ENCODE data around the gene TSEN2. TPM values are rescaled to one million over a fixed set of nuclear protein-coding genes. Genes with fewer than 3 reads are reported as not detected.
A peak's percentile ranks its signal among the peaks of the same experiment; 100 is the strongest.

TSEN2 gene
- polyA plus RNA-seq, 2 of the 4 experiments (the other 2 are of a cell fraction), result 24.9 to 33.1 TPM

DNA sequence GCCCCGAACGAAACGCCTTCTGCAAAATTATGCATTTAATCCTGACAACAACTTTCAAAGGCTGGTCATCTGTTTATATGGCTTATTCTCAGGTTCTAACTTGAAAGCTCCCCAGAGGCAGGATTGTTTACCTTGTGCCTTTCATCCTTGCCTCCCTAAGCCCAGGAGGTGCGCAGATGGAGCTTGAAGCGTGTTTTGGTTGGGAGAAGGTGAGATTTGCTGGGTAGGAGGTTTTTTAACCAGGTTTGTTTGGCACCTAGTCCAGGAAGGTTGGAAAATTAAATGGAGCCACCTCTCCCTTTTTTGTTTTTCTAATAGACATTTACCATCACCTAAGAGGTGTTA is 675 bp downstream of the TSEN2 start:
- under 1% methylated on average over 5 of the region's 5 CpGs for WGBS (ENCODE audit: missing lambda C conversion rate)
- DNase-seq (ENCODE audit: low read depth in 1 of 2, low spot score in 1 of 2) (no peak), FAIRE-seq (no peak), ATAC-seq (peak in 1 of 2 experiments; percentile 5; a peak in 3 of 6 replicates)
- ChIA-PET POLR2A (interaction anchor here (0.8 to 1.5 kb wide), 3 partner anchors 11 to 327 kb away, joined by 3 to 9 read pairs (median 8); partner anchors contain the start of gene TIMP4), CTCF (interaction anchor here (0.7 to 4.9 kb wide), 14 partner anchors 9 to 407 kb away, joined by 3 to 63 read pairs (median 4); no protein-coding TSS in a partner anchor)
- Histone ChIP-seq H3K4me2 (peak overlapping the region; percentile 97), H3K4me1 (peaks cover 19% of the 10 kb centered on the region), H3K9me3 (no peaks in the 10 kb centered on the region), H3K4me3 (peak overlapping the region; percentile 81), H3K27ac (peak overlapping the region; percentile 88 to 93)
- TF ChIP-seq FOSB (CRISPR knock-in tag; IDR thresholded peaks at IDR 0.05) (no peak), RARB (CRISPR knock-in tag; IDR thresholded peaks at IDR 0.05) (no peak), MYC (IDR thresholded peaks at IDR 0.05; ENCODE audit: borderline replicate concordance, low read length) (0 out of 2 replicates have a peak, but pooled peaks have one; percentile 6), RAD21 (conservative IDR thresholded peaks at IDR 0.05 in 1 of 2, IDR thresholded peaks at IDR 0.05 in 1 of 2) (no peak), FOXS1 (CRISPR knock-in tag; IDR thresholded peaks at IDR 0.05) (no peak)

DNA sequence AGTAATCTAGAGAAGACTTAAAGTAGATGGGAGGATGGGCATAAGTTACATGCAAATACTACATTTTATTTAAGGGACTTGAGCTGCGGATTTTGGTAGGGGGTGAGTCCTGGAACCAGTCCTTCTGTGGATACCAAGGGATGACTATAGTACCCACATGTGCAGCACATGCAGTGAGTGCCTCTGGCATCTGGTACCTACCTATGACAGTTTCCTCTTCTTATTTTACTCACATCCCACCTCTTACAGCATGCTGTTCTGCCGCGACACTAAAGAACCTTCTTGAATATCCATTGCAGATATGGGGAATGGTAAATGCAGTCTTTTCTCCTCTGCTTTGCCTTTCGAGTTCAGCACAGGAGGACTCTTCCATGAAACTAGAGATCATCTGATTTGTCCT is 1.7 kb downstream of the TSEN2 start:
- no peak overlapping the region for H3K27ac ChIP-seq
- no peak overlapping the region for H3K4me3 ChIP-seq
- no peaks in the 10 kb centered on the region for H3K9me3 ChIP-seq
- TF ChIP-seq BHLHE40 (IDR thresholded peaks at IDR 0.05; ENCODE audit: low read depth, low read length), result no peak
- TF ChIP-seq, protein P1, sequence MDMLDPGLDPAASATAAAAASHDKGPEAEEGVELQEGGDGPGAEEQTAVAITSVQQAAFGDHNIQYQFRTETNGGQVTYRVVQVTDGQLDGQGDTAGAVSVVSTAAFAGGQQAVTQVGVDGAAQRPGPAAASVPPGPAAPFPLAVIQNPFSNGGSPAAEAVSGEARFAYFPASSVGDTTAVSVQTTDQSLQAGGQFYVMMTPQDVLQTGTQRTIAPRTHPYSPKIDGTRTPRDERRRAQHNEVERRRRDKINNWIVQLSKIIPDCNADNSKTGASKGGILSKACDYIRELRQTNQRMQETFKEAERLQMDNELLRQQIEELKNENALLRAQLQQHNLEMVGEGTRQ (IDR thresholded peaks at IDR 0.05), result no peak
- no peak for TF ChIP-seq CHD2 (IDR thresholded peaks at IDR 0.05; ENCODE audit: low read length, partially characterized antibody)
- no peak for TF ChIP-seq ZNF302 (CRISPR knock-in tag; IDR thresholded peaks at IDR 0.05)
- TF ChIP-seq HOXA7 (CRISPR knock-in tag; IDR thresholded peaks at IDR 0.05), result no peak
- TF ChIP-seq EP300 (IDR thresholded peaks at IDR 0.05), result no peak
- no peak for TF ChIP-seq FOSL2 (IDR thresholded peaks at IDR 0.05)
- TF ChIP-seq FOSL2 (CRISPR knock-in tag; IDR thresholded peaks at IDR 0.05), result no peak
- TF ChIP-seq, protein P2, sequence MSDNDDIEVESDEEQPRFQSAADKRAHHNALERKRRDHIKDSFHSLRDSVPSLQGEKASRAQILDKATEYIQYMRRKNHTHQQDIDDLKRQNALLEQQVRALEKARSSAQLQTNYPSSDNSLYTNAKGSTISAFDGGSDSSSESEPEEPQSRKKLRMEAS (IDR thresholded peaks at IDR 0.05), result no peak
- ChIA-PET CTCF (interaction anchor here (0.6 to 4.9 kb wide), 3 partner anchors 93 to 348 kb away, joined by 3 to 63 read pairs (median 4); no protein-coding TSS in a partner anchor), POLR2A (no interaction called here)
- DNase-seq (ENCODE audit: low read depth in 1 of 2, low spot score in 1 of 2) (no peak), FAIRE-seq (no peak), ATAC-seq (no peak)
- H3K4me2 ChIP-seq, result peak overlapping the region; percentile 97
- WGBS (ENCODE audit: missing lambda C conversion rate), result 96% methylated on average over 4 of the region's 4 CpGs
- H3K4me1 ChIP-seq, result peaks cover 16% of the 10 kb centered on the region

DNA sequence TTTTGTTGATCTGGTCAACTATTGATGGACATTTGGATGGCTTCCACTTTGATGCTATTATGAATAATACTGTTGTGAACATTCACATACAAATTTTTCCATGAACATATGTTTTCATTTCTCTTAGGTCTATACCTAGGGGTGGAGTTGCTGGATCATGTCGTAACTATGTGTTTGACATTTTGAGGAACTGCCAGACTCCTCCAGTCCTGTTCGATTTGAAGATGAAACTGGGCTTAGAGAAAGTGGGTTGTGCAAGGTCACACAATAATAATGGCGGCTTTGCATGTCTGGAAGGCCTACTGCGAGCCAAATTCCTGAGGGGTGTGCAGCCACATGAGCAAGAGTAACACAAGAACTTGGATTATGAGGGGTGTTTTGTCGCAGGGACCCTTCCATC is 2.6 kb downstream of the TSEN2 start:
- CTCF ChIA-PET, result interaction anchor here (0.6 to 4.9 kb wide), 3 partner anchors 93 to 349 kb away, joined by 3 to 63 read pairs (median 4); no protein-coding TSS in a partner anchor
- H3K4me3 ChIP-seq, result no peak overlapping the region
- no peak overlapping the region for H3K4me2 ChIP-seq
- no peak for TF ChIP-seq JUN (IDR thresholded peaks at IDR 0.05)
- TF ChIP-seq TP53 (CRISPR knock-in tag; IDR thresholded peaks at IDR 0.05), result no peak
- no peak for TF ChIP-seq POLR2A (IDR thresholded peaks at IDR 0.05; ENCODE audit: low read length)
- TF ChIP-seq EP300 (IDR thresholded peaks at IDR 0.05), result no peak
- TF ChIP-seq ZFP36 (IDR thresholded peaks at IDR 0.05; ENCODE audit: borderline replicate concordance, partially characterized antibody), result no peak
- no peak for TF ChIP-seq RFX5 (IDR thresholded peaks at IDR 0.05)
- TF ChIP-seq MAFK (IDR thresholded peaks at IDR 0.05; ENCODE audit: partially characterized antibody), result no peak
- no peak for TF ChIP-seq NR3C1 (IDR thresholded peaks at IDR 0.05)
- 91% methylated on average over 5 of the region's 5 CpGs for WGBS (ENCODE audit: missing lambda C conversion rate)
- peaks cover 16% of the 10 kb centered on the region for H3K4me1 ChIP-seq
- DNase-seq (ENCODE audit: low read depth in 1 of 2, low spot score in 1 of 2) (no peak), FAIRE-seq (no peak), ATAC-seq (no peak)
- POLR2A ChIA-PET, result no interaction called here
- no peak overlapping the region for H3K27ac ChIP-seq
- no peaks in the 10 kb centered on the region for H3K9me3 ChIP-seq

DNA sequence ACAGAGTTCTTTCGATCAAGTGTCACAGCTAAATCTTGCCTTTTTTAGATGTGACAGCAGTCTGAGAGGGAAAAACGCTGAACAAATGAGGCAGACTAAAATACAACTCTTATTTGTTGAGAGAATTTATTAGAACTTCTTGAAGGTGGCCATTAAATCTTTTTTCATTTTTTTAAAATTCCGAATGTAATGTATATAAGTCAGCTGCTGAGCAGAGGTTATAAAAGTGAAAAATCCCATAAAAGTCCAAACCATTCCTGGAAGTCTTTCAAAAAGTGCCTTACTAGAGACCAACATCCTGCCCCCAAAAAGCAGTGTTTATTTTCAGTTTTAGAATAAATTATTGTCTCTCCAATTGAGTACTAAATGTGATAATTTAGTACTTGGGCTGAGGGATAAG is 3.1 kb downstream of the TSEN2 start:
- Histone ChIP-seq H3K4me1 (peaks cover 16% of the 10 kb centered on the region), H3K4me2 (no peak overlapping the region), H3K27ac (no peak overlapping the region), H3K9me3 (no peaks in the 10 kb centered on the region), H3K4me3 (no peak overlapping the region)
- POLR2A ChIA-PET, result no interaction called here
- CTCF ChIA-PET, result no interaction called here
- 92% methylated on average over 3 of the region's 3 CpGs for WGBS (ENCODE audit: missing lambda C conversion rate)
- DNase-seq (ENCODE audit: low read depth in 1 of 2, low spot score in 1 of 2), result no peak
- no peak for ATAC-seq
- no peak for FAIRE-seq
- TF ChIP-seq, protein P3, sequence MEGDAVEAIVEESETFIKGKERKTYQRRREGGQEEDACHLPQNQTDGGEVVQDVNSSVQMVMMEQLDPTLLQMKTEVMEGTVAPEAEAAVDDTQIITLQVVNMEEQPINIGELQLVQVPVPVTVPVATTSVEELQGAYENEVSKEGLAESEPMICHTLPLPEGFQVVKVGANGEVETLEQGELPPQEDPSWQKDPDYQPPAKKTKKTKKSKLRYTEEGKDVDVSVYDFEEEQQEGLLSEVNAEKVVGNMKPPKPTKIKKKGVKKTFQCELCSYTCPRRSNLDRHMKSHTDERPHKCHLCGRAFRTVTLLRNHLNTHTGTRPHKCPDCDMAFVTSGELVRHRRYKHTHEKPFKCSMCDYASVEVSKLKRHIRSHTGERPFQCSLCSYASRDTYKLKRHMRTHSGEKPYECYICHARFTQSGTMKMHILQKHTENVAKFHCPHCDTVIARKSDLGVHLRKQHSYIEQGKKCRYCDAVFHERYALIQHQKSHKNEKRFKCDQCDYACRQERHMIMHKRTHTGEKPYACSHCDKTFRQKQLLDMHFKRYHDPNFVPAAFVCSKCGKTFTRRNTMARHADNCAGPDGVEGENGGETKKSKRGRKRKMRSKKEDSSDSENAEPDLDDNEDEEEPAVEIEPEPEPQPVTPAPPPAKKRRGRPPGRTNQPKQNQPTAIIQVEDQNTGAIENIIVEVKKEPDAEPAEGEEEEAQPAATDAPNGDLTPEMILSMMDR (IDR thresholded peaks at IDR 0.05), result no peak
- TF ChIP-seq EHF (CRISPR knock-in tag; IDR thresholded peaks at IDR 0.05), result no peak
- TF ChIP-seq PHF8 (IDR thresholded peaks at IDR 0.05; ENCODE audit: borderline replicate concordance, low read depth), result no peak
- no peak for TF ChIP-seq MAFK (IDR thresholded peaks at IDR 0.05; ENCODE audit: partially characterized antibody)
- no peak for TF ChIP-seq RFX5 (IDR thresholded peaks at IDR 0.05)
- no peak for TF ChIP-seq JUNB (IDR thresholded peaks at IDR 0.05)
- no peak for TF ChIP-seq GATA3 (IDR thresholded peaks at IDR 0.05; ENCODE audit: borderline replicate concordance)
- no peak for TF ChIP-seq CHD2 (IDR thresholded peaks at IDR 0.05; ENCODE audit: low read length, partially characterized antibody)
- TF ChIP-seq, protein P4, sequence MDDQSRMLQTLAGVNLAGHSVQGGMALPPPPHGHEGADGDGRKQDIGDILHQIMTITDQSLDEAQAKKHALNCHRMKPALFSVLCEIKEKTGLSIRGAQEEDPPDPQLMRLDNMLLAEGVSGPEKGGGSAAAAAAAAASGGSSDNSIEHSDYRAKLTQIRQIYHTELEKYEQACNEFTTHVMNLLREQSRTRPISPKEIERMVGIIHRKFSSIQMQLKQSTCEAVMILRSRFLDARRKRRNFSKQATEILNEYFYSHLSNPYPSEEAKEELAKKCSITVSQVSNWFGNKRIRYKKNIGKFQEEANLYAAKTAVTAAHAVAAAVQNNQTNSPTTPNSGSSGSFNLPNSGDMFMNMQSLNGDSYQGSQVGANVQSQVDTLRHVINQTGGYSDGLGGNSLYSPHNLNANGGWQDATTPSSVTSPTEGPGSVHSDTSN (IDR thresholded peaks at IDR 0.05), result no peak
- TF ChIP-seq MAZ (IDR thresholded peaks at IDR 0.05; ENCODE audit: borderline replicate concordance, low read depth, low read length), result no peak
- TF ChIP-seq EHMT2 (IDR thresholded peaks at IDR 0.05; ENCODE audit: low read depth), result no peak
- no peak for TF ChIP-seq ESRRA (IDR thresholded peaks at IDR 0.05; ENCODE audit: borderline replicate concordance, low read length)
- TF ChIP-seq SMC3 (IDR thresholded peaks at IDR 0.05), result no peak
